Ovary (tissue), 3 donors: ENCODE measurements around the gene SIRT3.

Source experiments
- CTCF ChIP-seq, 3 donors: fragments of 450-650 bp in 2 of 3; fragments of 200-600 bp in 1 of 3; IDR thresholded peaks; one replicate each; pipeline versions ENCODE4 v1.5.1 to v1.8.0; 2016 to 2022; ENCODE audit warnings: antibody characterized with exemption in 3 of 3, mild to moderate bottlenecking in 1 of 3
- POLR2A ChIP-seq: fragments of 450-650 bp; IDR thresholded peaks from one replicate; pipeline ENCODE4 v1.6.1; 2017; ENCODE audit warnings: antibody characterized with exemption, mild to moderate bottlenecking, moderate library complexity
- donor health status: DM: no; HTN: no; CAD: no.

GRCh38 chr11:276219-276618, 40.1 kb upstream of the SIRT3 start:
- TF ChIP-seq CTCF (IDR thresholded peaks at IDR 0.05): no peak
- TF ChIP-seq POLR2A: no peak
